Lung (tissue), 12 donors: ENCODE measurements around the gene SDK2. TPM values are rescaled to one million over a fixed set of nuclear protein-coding genes. Genes with fewer than 3 reads are reported as not detected.

ENCODE experiments used
- ATAC-seq: fragments of 200-7000 bp; cut with Tn5 transposase; one replicate; pipeline ENCODE4 v1.9.1; 2020; ENCODE audit warnings: moderate number of reproducible peaks; ENCODE audit not compliant: insufficient read depth, low FRiP score
- DNase-seq, 3 donors: peaks; one replicate each; pipeline ENCODE4 v3.0.0-alpha.2; 2013 to 2017
- H3K27ac ChIP-seq, 2 donors: one replicate each; pipeline ENCODE4 v1.5.1; 2013; ENCODE audit warnings: mild to moderate bottlenecking in 2 of 2, moderate library complexity in 2 of 2, control low read depth in 1 of 2, inconsistent platforms in 1 of 2, low read depth in 1 of 2, low read length in 1 of 2
- H3K27me3 ChIP-seq, 3 donors: one replicate each; pipeline ENCODE4 v1.5.1; 2013; ENCODE audit warnings: low read length in 2 of 3; ENCODE audit not compliant: control insufficient read depth in 3 of 3, insufficient read depth in 3 of 3
- H3K36me3 ChIP-seq, 4 donors: one replicate each; pipeline ENCODE4 v1.5.1; 2013; ENCODE audit warnings: low read length in 4 of 4, mild to moderate bottlenecking in 1 of 4, moderate library complexity in 1 of 4; ENCODE audit not compliant: control insufficient read depth in 4 of 4, insufficient read depth in 4 of 4
- H3K4me1 ChIP-seq, 5 donors: one replicate each; pipeline ENCODE4 v1.5.1; 2013; ENCODE audit warnings: low read length in 5 of 5, mild to moderate bottlenecking in 2 of 5, moderate library complexity in 1 of 5; ENCODE audit not compliant: control insufficient read depth in 5 of 5, insufficient read depth in 5 of 5
- H3K4me3 ChIP-seq: one replicate; pipeline ENCODE4 v1.5.1; 2013; ENCODE audit warnings: mild to moderate bottlenecking, control low read depth, moderate library complexity
- H3K9ac ChIP-seq, 2 donors: one replicate each; pipeline ENCODE4 v1.5.1; 2013; ENCODE audit warnings: low read length in 2 of 2, control low read depth in 1 of 2; ENCODE audit not compliant: insufficient read depth in 1 of 2
- H3K9me3 ChIP-seq, 4 donors: one replicate each; pipeline ENCODE4 v1.5.1; 2013; ENCODE audit warnings: low read length in 3 of 4, mild to moderate bottlenecking in 1 of 4, moderate library complexity in 1 of 4; ENCODE audit not compliant: control insufficient read depth in 4 of 4, insufficient read depth in 3 of 4
- WGBS, 2 donors: extraction: QIAGEN DNeasy Blood & Tissue Kit; methylation state at CpG; one replicate each; pipeline ENCODE4 v1.1.7; 2013; 5-methylcytosine and 5-hydroxymethylcytosine counted together
- polyA plus RNA-seq, 2 donors: library from polyadenylated mRNA; stranded (reverse); fragments of 200-250 nt; gene quantifications; one replicate each; pipeline ENCODE4 v1.2.1, GENCODE V29; 2013
- total RNA-seq, 2 donors: library from RNA; depleted of rRNA in 1 of 2; stranded (reverse); fragments of >200 nt in 1 of 2; gene quantifications; one replicate each; pipeline ENCODE4 v1.2.1, GENCODE V29; 2014 to 2021
- TF ChIP-seq, protein P1 (sequence below): IDR thresholded peaks from 2 replicates; pipeline ENCODE4 v1.5.1; 2012; ENCODE audit warnings: mild to moderate bottlenecking; ENCODE audit errors: control extremely low read depth, extremely low read depth
- donor health status: control.
- donor health status: control.
- donor health status: Bipolar disorder and iron deficiency.
- donor health status: healthy.
- donor health status: DM: yes; HTN: yes; CAD: no.

Gene SDK2
- total and polyA plus RNA-seq, 4 donors, result 0.91 to 41.7 (median 4.3) TPM

DNA sequence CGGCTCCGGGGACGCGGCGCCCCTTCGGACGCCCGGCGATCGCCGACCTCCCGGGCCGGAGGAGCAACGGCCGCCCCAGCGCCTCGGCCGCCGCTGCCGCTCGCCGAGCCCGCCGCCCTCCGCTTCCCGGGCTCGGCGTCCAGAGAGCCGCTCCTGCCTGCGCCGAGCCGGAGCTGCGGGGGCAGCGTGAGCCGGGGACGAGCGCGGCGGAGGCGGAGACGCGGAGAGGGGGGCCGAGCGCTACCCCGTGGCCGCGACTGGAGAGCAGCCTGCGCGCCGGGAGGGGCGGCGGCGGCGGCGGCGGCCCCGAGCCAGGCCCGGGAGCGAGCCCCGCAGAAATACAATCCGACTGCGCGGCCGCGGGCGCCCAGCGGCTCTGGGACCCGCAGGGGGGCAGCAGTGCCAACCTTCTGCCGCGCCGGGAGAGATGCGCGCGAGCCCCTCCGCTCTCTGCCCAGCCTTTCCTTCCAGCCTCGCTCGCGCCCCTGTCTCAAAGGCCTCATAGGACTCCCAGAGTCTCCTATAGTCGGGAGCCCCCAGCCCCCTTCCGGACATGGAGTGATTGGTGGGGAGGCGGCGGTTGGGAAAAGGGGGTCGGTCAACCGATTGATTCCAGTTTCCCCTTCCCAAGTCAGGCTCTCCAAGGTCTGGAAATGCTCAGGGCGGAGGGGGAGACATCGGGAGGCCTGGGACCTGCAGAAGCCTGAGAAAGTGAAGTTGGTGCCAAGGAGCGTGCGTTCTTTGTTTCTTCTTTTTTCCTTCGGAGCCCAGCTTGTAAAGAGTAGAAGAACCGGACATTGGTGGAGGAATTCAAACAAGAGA lies 1.0 kb upstream of the SDK2 start:
- H3K4me3 ChIP-seq, result peak overlapping the region; percentile 7
- peaks cover 0 to 35% (median 8%) of the 10 kb centered on the region in 5 donors for H3K4me1 ChIP-seq
- 4 to 5% methylated on average over 65 to 90 of the region's 90 CpGs for WGBS, 2 donors
- H3K9me3 ChIP-seq, result no peaks in the 10 kb centered on the region
- H3K27me3 ChIP-seq, result peaks cover 0 to 36% (median 0%) of the 10 kb centered on the region in 3 donors
- ATAC-seq, result no peak
- TF ChIP-seq, protein P1, sequence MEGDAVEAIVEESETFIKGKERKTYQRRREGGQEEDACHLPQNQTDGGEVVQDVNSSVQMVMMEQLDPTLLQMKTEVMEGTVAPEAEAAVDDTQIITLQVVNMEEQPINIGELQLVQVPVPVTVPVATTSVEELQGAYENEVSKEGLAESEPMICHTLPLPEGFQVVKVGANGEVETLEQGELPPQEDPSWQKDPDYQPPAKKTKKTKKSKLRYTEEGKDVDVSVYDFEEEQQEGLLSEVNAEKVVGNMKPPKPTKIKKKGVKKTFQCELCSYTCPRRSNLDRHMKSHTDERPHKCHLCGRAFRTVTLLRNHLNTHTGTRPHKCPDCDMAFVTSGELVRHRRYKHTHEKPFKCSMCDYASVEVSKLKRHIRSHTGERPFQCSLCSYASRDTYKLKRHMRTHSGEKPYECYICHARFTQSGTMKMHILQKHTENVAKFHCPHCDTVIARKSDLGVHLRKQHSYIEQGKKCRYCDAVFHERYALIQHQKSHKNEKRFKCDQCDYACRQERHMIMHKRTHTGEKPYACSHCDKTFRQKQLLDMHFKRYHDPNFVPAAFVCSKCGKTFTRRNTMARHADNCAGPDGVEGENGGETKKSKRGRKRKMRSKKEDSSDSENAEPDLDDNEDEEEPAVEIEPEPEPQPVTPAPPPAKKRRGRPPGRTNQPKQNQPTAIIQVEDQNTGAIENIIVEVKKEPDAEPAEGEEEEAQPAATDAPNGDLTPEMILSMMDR, result no peak
- H3K36me3 ChIP-seq, result no peaks in the 10 kb centered on the region
- DNase-seq, result peak; percentile 86 to 91 (median 87)
- no peak overlapping the region for H3K9ac ChIP-seq
- no peak overlapping the region for H3K27ac ChIP-seq

- H3K36me3 ChIP-seq, result no peaks in the 10 kb centered on the region
- 0 to 1% methylated on average over 10 to 13 of the region's 13 CpGs for WGBS, 2 donors
- peak overlapping the region; percentile 3 for H3K4me3 ChIP-seq
- H3K4me1 ChIP-seq, result peaks cover 0 to 48% (median 12%) of the 10 kb centered on the region in 5 donors
- no peak overlapping the region for H3K9ac ChIP-seq
- peaks cover 0 to 32% (median 0%) of the 10 kb centered on the region in 3 donors for H3K27me3 ChIP-seq
- TF ChIP-seq, protein P1, result no peak
- DNase-seq, result no peak
- ATAC-seq, result no peak
- no peaks in the 10 kb centered on the region for H3K9me3 ChIP-seq
- H3K27ac ChIP-seq, result no peak overlapping the region
Observed at GRCh38 chr17:73643852-73644144, 447 bp downstream of the SDK2 start.

- peaks cover 0 to 31% (median 0%) of the 10 kb centered on the region in 3 donors for H3K27me3 ChIP-seq
- no peaks in the 10 kb centered on the region for H3K36me3 ChIP-seq
- no peaks in the 10 kb centered on the region for H3K9me3 ChIP-seq
- TF ChIP-seq, protein P1, result no peak
- peak; percentile 49 to 56 (median 54) for DNase-seq
- H3K4me3 ChIP-seq, result peak overlapping the region; percentile 29
- no peak overlapping the region for H3K27ac ChIP-seq
- ATAC-seq, result no peak
- WGBS, 2 donors, result 1% methylated on average over 67 to 68 of the region's 68 CpGs
- H3K4me1 ChIP-seq, result peaks cover 0 to 48% (median 12%) of the 10 kb centered on the region in 5 donors
- no peak overlapping the region for H3K9ac ChIP-seq
Observed at GRCh38 chr17:73643001-73643851, 1.0 kb downstream of the SDK2 start.
